HG02840 (cell line): ENCODE data around the gene AIDA.

Experiments used
- ATAC-seq: cut with Tn5 transposase; IDR thresholded peaks from one replicate; pipeline ENCODE4 v1.9.1; 2021; ENCODE audit warnings: mild to moderate bottlenecking, moderate library complexity, moderate number of reproducible peaks; ENCODE audit not compliant: unreplicated experiment, low FRiP score

The AIDA gene

GRCh38 chr1:222653178-222653827, 59.0 kb downstream of the AIDA start:
- no peak for ATAC-seq

GRCh38 chr1:222652676-222653075, 59.6 kb downstream of the AIDA start:
- ATAC-seq = no peak

- ATAC-seq = no peak
Measured at GRCh38 chr1:222644636-222644980, 67.7 kb downstream of the AIDA start.

GRCh38 chr1:222643938-222644635, 68.2 kb downstream of the AIDA start:
- peak; percentile 97 for ATAC-seq

- ATAC-seq = no peak
Measured at GRCh38 chr1:222643606-222643937, 68.7 kb downstream of the AIDA start.

GRCh38 chr1:222642468-222642867, 69.8 kb downstream of the AIDA start:
- no peak for ATAC-seq

- ATAC-seq = no peak
Measured at GRCh38 chr1:222641269-222641948, 70.9 kb downstream of the AIDA start.

- no peak for ATAC-seq
Measured at GRCh38 chr1:222634180-222635013, 77.9 kb downstream of the AIDA start.

- ATAC-seq = no peak
Measured at GRCh38 chr1:222632749-222633148, 79.5 kb downstream of the AIDA start.

- no peak for ATAC-seq
Measured at GRCh38 chr1:222631611-222632208, 80.6 kb downstream of the AIDA start.

- ATAC-seq = no peak
Measured at GRCh38 chr1:222629921-222630535, 82.3 kb downstream of the AIDA start.

GRCh38 chr1:222627232-222627631, 85.1 kb downstream of the AIDA start:
- ATAC-seq = no peak

GRCh38 chr1:222624214-222624613, 88.1 kb downstream of the AIDA start:
- ATAC-seq = no peak

- ATAC-seq = no peak
Measured at GRCh38 chr1:222623458-222623857, 88.8 kb downstream of the AIDA start.

GRCh38 chr1:222622765-222623164, 89.5 kb downstream of the AIDA start:
- ATAC-seq = no peak

GRCh38 chr1:222620566-222620965, 91.7 kb downstream of the AIDA start:
- peak; percentile 40 for ATAC-seq

GRCh38 chr1:222618880-222619596, 93.3 kb downstream of the AIDA start:
- no peak for ATAC-seq
